Vagina (tissue), 2 donors: ENCODE data around the gene WSCD1.

Source experiments
- CTCF ChIP-seq, 3 experiments: fragments of 450-650 bp in 2 of 3; fragments of 200-600 bp in 1 of 3; sonication (generic) in 1 of 3; IDR thresholded peaks; one replicate each; pipeline ENCODE4 v1.5.1; 2017 to 2019; ENCODE audit warnings: antibody characterized with exemption in 3 of 3, mild to moderate bottlenecking in 2 of 3, moderate library complexity in 2 of 3
- POLR2AphosphoS5 ChIP-seq, 2 donors: sonication (generic); formaldehyde crosslinking; IDR thresholded peaks; one replicate each; pipeline ENCODE4 v1.9.0; 2017; ENCODE audit warnings: antibody characterized with exemption in 2 of 2, mild to moderate bottlenecking in 2 of 2, low read depth in 1 of 2; ENCODE audit not compliant: insufficient read depth in 1 of 2

DNA sequence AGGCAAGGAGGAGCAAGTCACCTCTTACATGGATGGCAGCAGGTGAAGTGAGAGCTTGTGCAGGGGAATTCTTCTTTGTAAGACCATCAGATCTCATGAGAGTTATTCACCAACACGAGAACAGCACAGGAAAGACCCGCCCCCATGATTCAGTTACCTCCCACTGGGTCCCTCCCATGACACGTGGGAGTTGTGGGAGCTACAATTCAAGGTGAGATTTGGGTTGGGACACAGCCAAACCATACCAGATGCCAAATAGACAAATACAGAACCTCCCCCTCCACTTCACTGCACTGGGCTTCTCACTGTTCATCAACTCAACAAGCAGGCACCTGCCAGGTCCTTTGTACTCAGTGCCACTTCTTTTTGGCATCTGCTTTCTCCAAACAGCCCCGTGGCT is 100.2 kb downstream of the WSCD1 start:
- TF ChIP-seq CTCF (IDR thresholded peaks at IDR 0.05) (no peak), POLR2AphosphoS5 (IDR thresholded peaks at IDR 0.05; ENCODE audit: insufficient read depth in 1 of 2, low read depth in 1 of 2) (no peak)
